GM21717 (cell line): ENCODE results near the gene PSMA8.
A peak's percentile ranks its signal among the peaks of the same experiment; 100 is the strongest.
"Not testable (repeated sequence)": the region's sequence is repeated elsewhere in the genome, so short reads cannot be mapped to it uniquely, and the experiment has no call there.

Experiments used
- ATAC-seq: cut with Tn5 transposase; IDR thresholded peaks from one replicate; pipeline ENCODE4 v1.9.1; 2021; ENCODE audit warnings: mild to moderate bottlenecking, moderate library complexity; ENCODE audit not compliant: unreplicated experiment

The PSMA8 gene

DNA sequence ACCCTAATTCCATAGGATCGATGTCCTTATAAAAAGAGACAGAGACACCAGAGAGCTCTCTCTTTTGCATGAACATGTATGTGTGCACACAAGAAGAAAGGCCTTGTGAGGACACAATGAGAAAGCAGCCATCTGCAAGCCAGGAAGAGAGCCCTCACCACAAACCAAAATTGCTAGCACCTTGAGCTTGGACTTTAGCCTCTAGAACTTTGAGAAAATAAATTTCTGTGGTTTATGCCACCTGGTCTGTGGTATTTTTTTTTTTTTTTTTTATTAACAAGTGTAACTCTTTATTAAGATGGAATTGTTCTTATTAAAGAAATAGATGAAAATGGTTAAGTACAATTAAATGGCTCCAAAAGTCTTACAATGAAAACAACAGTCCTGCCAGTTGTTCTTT is 33.9 kb downstream of the PSMA8 start:
- ATAC-seq, result peak; percentile 61

- no peak for ATAC-seq
These were observed 41.8 kb downstream of the PSMA8 start for GRCh38 chr18:26175481-26175880.

GRCh38 chr18:26176134-26176533 is 42.5 kb downstream of the PSMA8 start:
- ATAC-seq, result no peak

DNA sequence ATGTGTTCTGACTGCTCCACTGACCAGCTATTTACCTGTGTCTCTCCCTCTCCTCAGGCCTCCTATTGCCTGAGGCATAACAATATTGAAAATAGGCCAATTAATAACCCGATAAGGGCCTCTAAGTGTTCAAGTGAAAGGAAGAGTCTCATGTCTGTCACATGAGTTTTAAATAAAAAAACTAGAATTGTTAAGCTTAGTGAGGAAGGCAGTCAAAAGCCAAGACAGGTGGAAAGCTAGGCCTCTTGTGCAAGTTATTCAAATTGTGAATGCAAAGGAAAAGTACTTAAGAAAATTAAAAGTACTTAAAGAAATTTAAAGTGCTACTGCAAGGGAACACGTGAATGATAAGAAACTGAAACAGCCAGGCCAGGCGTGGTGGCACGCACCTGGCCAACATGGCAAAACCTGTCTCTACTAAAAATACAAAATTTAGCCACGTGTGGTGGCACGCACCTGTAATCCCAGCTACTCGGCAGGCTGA is 47.7 kb downstream of the PSMA8 start:
- ATAC-seq, result peak; percentile 54

- ATAC-seq, result no peak
These were observed 49.9 kb downstream of the PSMA8 start for GRCh38 chr18:26183395-26184112.

DNA sequence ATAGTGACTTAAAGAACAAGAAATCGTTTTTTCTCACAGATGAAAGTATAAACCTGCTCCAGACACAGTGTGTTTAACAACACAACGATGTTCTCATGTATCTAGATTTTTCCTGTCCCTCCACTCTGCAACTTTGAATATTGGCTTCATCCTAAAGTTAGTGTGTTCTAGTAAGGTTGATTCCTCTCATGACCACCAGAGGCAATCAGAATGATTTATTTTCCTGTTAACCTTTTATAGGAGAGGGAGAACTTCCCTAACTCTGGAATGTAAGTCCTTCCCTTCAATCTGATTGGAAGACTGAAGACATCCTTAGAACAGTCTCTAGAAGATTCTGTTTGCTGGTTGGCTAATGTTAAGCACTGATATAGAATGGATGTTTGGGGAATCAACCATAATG is 51.6 kb downstream of the PSMA8 start:
- no peak for ATAC-seq

DNA sequence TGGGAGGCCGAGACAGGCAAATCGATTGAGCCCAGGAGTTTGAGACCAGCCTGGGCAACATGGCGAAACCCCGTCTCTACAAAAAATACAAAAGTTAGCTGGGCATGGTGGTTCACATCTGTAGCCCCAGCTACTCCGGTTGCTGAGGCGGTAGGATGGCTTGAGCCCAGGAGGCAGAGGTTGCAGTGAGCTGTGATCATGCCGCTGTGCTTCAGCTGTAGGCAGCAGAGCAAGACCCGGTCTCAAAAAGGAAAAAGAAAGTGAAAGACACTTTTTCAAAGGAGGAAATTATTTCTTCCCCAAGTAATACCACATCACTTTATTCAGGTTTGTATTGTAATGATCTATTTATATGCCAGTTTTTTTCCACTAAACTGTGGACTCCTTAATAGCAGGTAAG is 56.8 kb downstream of the PSMA8 start:
- peak; percentile 76 for ATAC-seq

- ATAC-seq, result no peak
These were observed 58.6 kb downstream of the PSMA8 start for GRCh38 chr18:26192233-26192632.

DNA sequence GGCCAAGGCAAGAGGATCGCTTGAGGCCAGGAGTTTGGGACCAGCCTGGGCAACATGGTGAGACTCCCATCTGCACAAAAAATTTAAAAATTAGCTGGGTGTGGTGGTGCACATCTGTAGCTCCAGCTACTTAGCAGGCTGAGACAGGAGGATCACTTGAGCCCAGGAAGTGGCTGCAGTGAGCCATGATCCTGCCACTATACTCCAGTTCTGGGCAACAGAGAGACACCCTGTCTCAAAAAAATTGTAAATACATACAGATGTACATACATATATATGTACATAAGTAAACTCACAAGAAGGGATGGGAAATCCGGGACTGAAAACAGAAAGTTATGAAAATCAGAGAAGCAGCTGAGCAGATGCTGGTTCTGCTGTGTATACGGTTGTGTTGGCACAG is 62.9 kb downstream of the PSMA8 start:
- no peak for ATAC-seq

GRCh38 chr18:26202001-26202400 is 68.3 kb downstream of the PSMA8 start:
- ATAC-seq, result not testable (repeated sequence)

DNA sequence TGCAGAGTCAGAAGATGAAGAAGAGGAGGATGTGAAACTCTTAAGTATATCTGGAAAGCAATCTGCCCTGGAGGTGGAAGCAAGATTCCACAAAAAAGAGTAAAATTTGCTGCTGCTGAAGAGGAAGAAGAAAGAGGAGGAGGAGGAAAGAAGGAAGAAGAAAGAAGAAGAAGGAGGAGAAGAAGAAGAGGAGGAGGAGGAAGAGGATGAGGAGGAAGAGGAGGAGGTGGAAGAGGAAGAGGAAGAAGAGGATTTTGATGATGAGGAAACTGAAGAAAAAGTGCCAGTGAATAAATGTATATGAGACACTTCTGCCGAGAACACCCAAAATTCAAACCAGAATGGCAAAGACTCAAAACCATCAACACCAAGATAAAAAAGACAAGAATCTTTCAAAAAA is 71.6 kb downstream of the PSMA8 start:
- ATAC-seq, result no peak

- ATAC-seq, result no peak
These were observed 72.8 kb downstream of the PSMA8 start for GRCh38 chr18:26206488-26206887.

- no peak for ATAC-seq
These were observed 74.3 kb downstream of the PSMA8 start for GRCh38 chr18:26207937-26208336.

DNA sequence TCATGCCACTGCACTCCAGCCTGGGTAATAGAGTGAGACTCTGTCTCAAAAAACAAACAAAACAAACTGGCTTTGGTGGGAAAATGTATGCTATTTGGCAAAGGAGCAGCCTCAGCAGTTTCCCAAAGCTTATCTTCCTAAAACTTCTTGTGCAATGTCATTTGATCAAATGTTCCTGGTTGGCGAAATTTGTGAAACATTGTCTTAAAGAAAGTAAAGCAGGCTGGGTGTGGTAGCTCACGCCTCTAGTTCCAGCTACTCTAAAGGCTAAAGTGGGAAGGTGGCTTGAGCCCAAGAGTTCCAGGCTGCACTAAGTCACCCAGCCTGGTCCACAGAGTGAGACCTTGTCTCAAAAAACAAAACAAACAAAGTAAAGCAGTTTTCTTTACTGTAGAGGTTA is 75.3 kb downstream of the PSMA8 start:
- no peak for ATAC-seq

DNA sequence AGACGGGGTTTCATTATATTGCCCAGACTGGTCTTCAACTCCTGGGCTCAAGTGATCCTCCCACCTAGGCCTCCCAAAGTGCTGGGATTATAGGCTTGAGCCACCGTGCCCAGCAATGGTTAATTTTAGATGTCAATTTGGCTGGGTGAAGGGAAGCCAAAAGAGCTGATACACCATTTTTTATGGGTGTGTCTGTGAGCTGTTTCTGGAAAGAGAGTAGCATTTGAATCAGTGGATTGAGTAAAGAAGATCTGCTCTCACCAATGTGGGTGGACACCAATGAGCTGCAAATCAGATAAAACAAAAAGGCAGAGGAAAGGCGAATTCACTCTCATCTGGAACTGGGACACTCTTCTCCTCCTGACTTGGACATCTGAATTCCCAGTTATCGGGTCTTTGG is 76.5 kb downstream of the PSMA8 start:
- ATAC-seq, result no peak

GRCh38 chr18:26215247-26215970 is 81.7 kb downstream of the PSMA8 start:
- peak; percentile 91 for ATAC-seq

GRCh38 chr18:26225022-26225693 is 91.5 kb downstream of the PSMA8 start:
- ATAC-seq, result no peak

- no peak for ATAC-seq
These were observed 92.2 kb downstream of the PSMA8 start for GRCh38 chr18:26225915-26226228.

GRCh38 chr18:26226229-26227050 is 92.8 kb downstream of the PSMA8 start, which contains the start of gene TAF4B:
TSS of gene TAF4B (plus strand) at chr18:26226445. CDS start at chr18:26226934, 489 bp downstream.
- ATAC-seq, result peak; percentile 86

- no peak for ATAC-seq
These were observed 93.5 kb downstream of the PSMA8 start for GRCh38 chr18:26227051-26227670.
